Psoas muscle (tissue), 8 donors: ENCODE measurements around the gene HAO1. TPM values are rescaled to one million over a fixed set of nuclear protein-coding genes. Genes with fewer than 3 reads are reported as not detected.

Source experiments
- ATAC-seq, 4 donors: fragments of 200-7000 bp; cut with Tn5 transposase; one replicate each; pipeline ENCODE4 v1.9.1; 2020; ENCODE audit warnings: moderate library complexity in 3 of 4, mild to moderate bottlenecking in 2 of 4
- DNase-seq, 2 donors: peaks; one replicate each; pipeline ENCODE4 v3.0.0-alpha.2; 2020
- H3K27ac ChIP-seq: fragments of 200-600 bp; one replicate; pipeline ENCODE4 v1.8.0; 2022
- H3K27me3 ChIP-seq, 3 donors: fragments of 200-600 bp in 1 of 3; one replicate each; pipeline versions ENCODE4 v1.6.1 to v1.8.0; 2013 to 2022; ENCODE audit warnings: low read length in 2 of 3, mild to moderate bottlenecking in 2 of 3, moderate library complexity in 1 of 3; ENCODE audit not compliant: insufficient read depth in 3 of 3
- H3K36me3 ChIP-seq, 2 donors: fragments of 200-600 bp in 1 of 2; one replicate each; pipeline versions ENCODE4 v1.6.1 to v1.8.0; 2013 to 2022; ENCODE audit warnings: low read depth in 1 of 2, mild to moderate bottlenecking in 1 of 2, moderate library complexity in 1 of 2; ENCODE audit not compliant: insufficient read depth in 1 of 2
- H3K4me1 ChIP-seq: fragments of 200-600 bp; one replicate; pipeline ENCODE4 v1.8.0; 2022
- H3K4me3 ChIP-seq: fragments of 200-600 bp; one replicate; pipeline ENCODE4 v1.8.0; 2022; ENCODE audit warnings: mild to moderate bottlenecking
- H3K9me3 ChIP-seq: fragments of 200-600 bp; one replicate; pipeline ENCODE4 v1.8.0; 2022
- CTCF ChIP-seq: fragments of 200-600 bp; IDR thresholded peaks from one replicate; pipeline ENCODE4 v1.8.0; 2022; ENCODE audit warnings: antibody characterized with exemption
- WGBS, 3 donors: extraction: QIAGEN DNeasy Blood & Tissue Kit; methylation state at CpG; one replicate each; pipeline versions ENCODE4 v1.1.6 to v1.1.7; 2013; 5-methylcytosine and 5-hydroxymethylcytosine counted together
- intact Hi-C, 2 donors: fragments of 100-400 bp; cut with DNase I; formaldehyde crosslinking; loops; one replicate each; pipeline versions ENCODE4 v1.11.0 to v1.14.2; 2022
- polyA plus RNA-seq, 3 donors: library from polyadenylated mRNA; stranded (reverse); fragments of 200-250 nt; gene quantifications; one replicate each; pipeline ENCODE4 v1.2.3, GENCODE V29; 2013
- total RNA-seq, 4 donors: library from RNA; stranded (reverse); fragmentation: NEBNext Ultra II Directional in 2 of 4; extraction: Animal tissue kit (Norgen Biotek cat#: 25700) in 2 of 4; gene quantifications; one replicate each; pipeline versions ENCODE4 v1.2.1 to v1.2.4, GENCODE V29; 2021 to 2023
- donor health status: healthy with polysubstance abuse.
- donor health status: DM: no; HTN: no; CAD: no; lungs with moderate emphysema.
- donor health status: Bipolar disorder and iron deficiency.
- donor health status: healthy.
- donor health status: DM: yes; HTN: yes; CAD: no.
- donor health status: DM: no; HTN: no; CAD: no.
- donor health status: DM: no; HTN: no; CAD: no.
- donor health status: DM: yes; HTN: yes; CAD: no.

Gene HAO1
- total and polyA plus RNA-seq, 7 donors: not detected

GRCh38 chr20:7924692-7925091 is 15.6 kb downstream of the HAO1 start:
- 17 to 25% (median 22%) methylated on average over 3 of the region's 3 CpGs for WGBS, 3 donors
- Histone ChIP-seq H3K4me3 (no peak overlapping the region), H3K9me3 (no peaks in the 10 kb centered on the region), H3K27ac (no peak overlapping the region), H3K27me3 (no peaks in the 10 kb centered on the region), H3K4me1 (no peaks in the 10 kb centered on the region), H3K36me3 (no peaks in the 10 kb centered on the region)
- intact Hi-C loops: no loop called here
- peak in 1 of 4 donors; percentile 42 for ATAC-seq
- no peak for DNase-seq
- TF ChIP-seq CTCF: no peak

GRCh38 chr20:7916648-7917047 is 23.6 kb downstream of the HAO1 start:
- no peaks in the 10 kb centered on the region for H3K9me3 ChIP-seq
- no peaks in the 10 kb centered on the region for H3K4me1 ChIP-seq
- 87 to 97% (median 94%) methylated on average over 1 of the region's 1 CpG for WGBS, 3 donors
- H3K36me3 ChIP-seq: no peaks in the 10 kb centered on the region
- intact Hi-C loops: no loop called here
- H3K27me3 ChIP-seq: peaks cover 0 to 2% (median 0%) of the 10 kb centered on the region in 3 donors
- no peak for DNase-seq
- TF ChIP-seq CTCF: no peak
- H3K4me3 ChIP-seq: no peak overlapping the region
- H3K27ac ChIP-seq: no peak overlapping the region
- no peak for ATAC-seq

DNA sequence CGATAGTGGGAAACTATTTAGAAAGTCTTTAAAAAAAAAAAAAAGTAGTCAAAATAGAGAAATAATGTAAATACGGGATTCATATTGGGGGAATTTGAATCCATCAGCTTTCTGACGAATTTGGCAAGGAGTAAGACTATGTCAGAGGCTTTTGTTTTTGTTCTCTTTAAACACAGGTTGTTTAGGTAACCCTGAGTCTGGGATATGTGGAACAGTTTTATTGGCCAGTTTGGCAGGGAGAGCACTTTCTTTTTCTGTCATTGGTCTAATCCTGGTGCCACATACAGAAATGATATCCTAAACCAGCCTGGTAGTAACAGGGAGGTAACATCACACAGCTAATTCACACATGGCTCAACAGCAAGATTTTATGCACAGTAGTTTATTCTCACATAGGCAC is 27.7 kb downstream of the HAO1 start:
- Histone ChIP-seq H3K9me3 (no peaks in the 10 kb centered on the region), H3K27me3 (peaks cover 0 to 2% (median 0%) of the 10 kb centered on the region in 3 donors), H3K36me3 (no peaks in the 10 kb centered on the region), H3K4me1 (no peaks in the 10 kb centered on the region), H3K4me3 (no peak overlapping the region), H3K27ac (no peak overlapping the region)
- 58 to 70% (median 61%) methylated on average over 3 of the region's 3 CpGs for WGBS, 3 donors
- no peak for TF ChIP-seq CTCF
- ATAC-seq (no peak), DNase-seq (no peak)
- intact Hi-C loops: no loop called here

GRCh38 chr20:7911586-7912330 is 28.5 kb downstream of the HAO1 start:
- H3K4me1 ChIP-seq: no peaks in the 10 kb centered on the region
- WGBS, 3 donors: 62 to 76% (median 72%) methylated on average over 10 of the region's 10 CpGs
- H3K9me3 ChIP-seq: no peaks in the 10 kb centered on the region
- peaks cover 0 to 2% (median 0%) of the 10 kb centered on the region in 3 donors for H3K27me3 ChIP-seq
- no peak overlapping the region for H3K27ac ChIP-seq
- ATAC-seq (no peak), DNase-seq (no peak)
- no peak overlapping the region for H3K4me3 ChIP-seq
- H3K36me3 ChIP-seq: no peaks in the 10 kb centered on the region
- intact Hi-C loops: no loop called here
- no peak for TF ChIP-seq CTCF

GRCh38 chr20:7908905-7909304 is 31.4 kb downstream of the HAO1 start:
- no peak for TF ChIP-seq CTCF
- no peak overlapping the region for H3K4me3 ChIP-seq
- intact Hi-C loops: no loop called here
- no peak overlapping the region for H3K27ac ChIP-seq
- ATAC-seq: no peak
- no peaks in the 10 kb centered on the region for H3K27me3 ChIP-seq
- no peaks in the 10 kb centered on the region for H3K9me3 ChIP-seq
- 57 to 72% (median 59%) methylated on average over 4 of the region's 4 CpGs for WGBS, 3 donors
- no peaks in the 10 kb centered on the region for H3K36me3 ChIP-seq
- DNase-seq: no peak
- H3K4me1 ChIP-seq: no peaks in the 10 kb centered on the region
